B cell (primary cell): ENCODE measurements around the gene CRTC1.

Experiments
- CTCF ChIP-seq: fragments of 200-600 bp; IDR thresholded peaks from one replicate; pipeline ENCODE4 v1.8.0; 2022; ENCODE audit warnings: antibody characterized with exemption, mild to moderate bottlenecking
- EZH2 ChIP-seq: IDR thresholded peaks from 2 replicates; pipeline ENCODE4 v1.6.1; 2012; ENCODE audit warnings: borderline replicate concordance, low read depth, mild to moderate bottlenecking, moderate library complexity, low read length; ENCODE audit not compliant: insufficient read depth, poor library complexity, severe bottlenecking

GRCh38 chr19:18804139-18804601, 120.7 kb downstream of the CRTC1 start:
- TF ChIP-seq CTCF (no peak), EZH2 (no peak)
